GM12878 (cell line): ENCODE results near the gene RAD1. TPM values are rescaled to one million over a fixed set of nuclear protein-coding genes. Genes with fewer than 3 reads are reported as not detected.
A peak's percentile ranks its signal among the peaks of the same experiment; 100 is the strongest.

Experiments
- ATAC-seq: fragments of 200-7000 bp; cut with Tn5 transposase; 3 replicates; pipeline ENCODE4 v1.9.1; 2020; ENCODE audit warnings: mild to moderate bottlenecking, moderate library complexity
- BruUV-seq: library from RNA; stranded (reverse); fragments of 400-500 nt; replicated peaks from 2 replicates; lab custom pipeline; 2021; lab: Mats Ljungman, UMichigan
- CTCF ChIA-PET: fragments of 300-600 bp; sonication (Branson Sonifier 250); formaldehyde crosslinking; extraction: SDS; loops from one replicate; lab custom pipeline; 2021; ENCODE audit warnings: inconsistent platforms; lab: Yijun Ruan, JAX
- POLR2A ChIA-PET: fragments of 350-600 bp; formaldehyde crosslinking; extraction: SDS; loops from one replicate; lab custom pipeline; 2021; ENCODE audit warnings: inconsistent platforms; lab: Charles Lee
- RAD21 ChIA-PET: fragments of 300-600 bp; sonication (Branson Sonifier 250); formaldehyde crosslinking; loops from one replicate; lab custom pipeline; 2023; ENCODE audit warnings: antibody characterized with exemption; ENCODE audit not compliant: unreplicated experiment; lab: Charles Lee
- SMC1A ChIA-PET: fragments of 300-600 bp; sonication (Branson Sonifier 250); formaldehyde crosslinking; loops from one replicate; lab custom pipeline; 2023; ENCODE audit not compliant: unreplicated experiment, uncharacterized antibody; lab: Charles Lee
- DNase-seq: peaks from one replicate; pipeline ENCODE4 v3.0.0-alpha.2; 2011; ENCODE audit warnings: low read depth, low spot score
- FAIRE-seq: peaks from 3 replicates; lab custom pipeline; 2011; peaks lifted over from hg19 to GRCh38; lab: Jason Lieb, UNC
- H2AFZ ChIP-seq: 2 replicates; pipeline ENCODE4 v1.6.0; 2011; ENCODE audit warnings: low read depth, low read length, control low read depth; ENCODE audit not compliant: control insufficient read depth
- H3K27ac ChIP-seq: 2 replicates; pipeline ENCODE4 v1.5.1; 2011; ENCODE audit warnings: control low read depth; ENCODE audit not compliant: control insufficient read depth, insufficient read depth
- H3K27me3 ChIP-seq, 2 experiments: replicated peaks in 1 of 2; 2 replicates each; pipeline versions ENCODE4 v1.6.0 to v1.6.1; 2011; ENCODE audit warnings: low read length in 1 of 2; ENCODE audit not compliant: control insufficient read depth in 2 of 2, insufficient read depth in 2 of 2
- H3K36me3 ChIP-seq, 2 experiments: 2 replicates each; pipeline ENCODE4 v1.5.1; 2011; ENCODE audit warnings: low read length in 1 of 2; ENCODE audit not compliant: control insufficient read depth in 2 of 2, insufficient read depth in 2 of 2
- H3K4me1 ChIP-seq: 2 replicates; pipeline ENCODE4 v1.6.1; 2011; ENCODE audit warnings: mild to moderate bottlenecking, low read length, moderate library complexity, mixed read lengths; ENCODE audit not compliant: control insufficient read depth, insufficient read depth
- H3K4me2 ChIP-seq: 2 replicates; pipeline ENCODE4 v1.6.0; 2011; ENCODE audit warnings: control low read depth; ENCODE audit not compliant: control insufficient read depth, insufficient read depth
- H3K4me3 ChIP-seq: fragments of 200-600 bp; sonication (generic); 2 replicates; pipeline ENCODE4 v1.5.1; 2016
- H3K79me2 ChIP-seq: 2 replicates; pipeline ENCODE4 v1.6.0; 2011; ENCODE audit warnings: low read length; ENCODE audit not compliant: control insufficient read depth, insufficient read depth
- H3K9ac ChIP-seq: 2 replicates; pipeline ENCODE4 v1.8.0; 2011; ENCODE audit warnings: low read length, control low read depth, mixed read lengths; ENCODE audit not compliant: control insufficient read depth, insufficient read depth
- H3K9me3 ChIP-seq: replicated peaks from 3 replicates; pipeline ENCODE4 v1.5.1; 2011; ENCODE audit warnings: mild to moderate bottlenecking, low read length; ENCODE audit not compliant: control insufficient read depth, insufficient read depth
- H4K20me1 ChIP-seq: 2 replicates; pipeline ENCODE4 v1.6.0; 2011; ENCODE audit not compliant: control insufficient read depth, insufficient read depth
- BACH1 ChIP-seq: fragments of 450-650 bp; IDR thresholded peaks from 2 replicates; pipeline ENCODE4 v1.6.1; 2017; ENCODE audit warnings: mild to moderate bottlenecking, borderline replicate concordance
- CEBPB ChIP-seq, 2 experiments: fragments of 150-350 bp in 1 of 2; IDR thresholded peaks; 2 replicates each; pipeline ENCODE4 v1.6.1; 2012 to 2014; ENCODE audit warnings: low read depth in 2 of 2, low read length in 2 of 2, borderline replicate concordance in 1 of 2, inconsistent platforms in 1 of 2
- E2F4 ChIP-seq: IDR thresholded peaks from 2 replicates; pipeline ENCODE4 v1.6.1; 2012; ENCODE audit warnings: low read depth, low read length, improper control_type of control experiment
- EGR1 ChIP-seq, 2 experiments: IDR thresholded peaks; 1 replicate in 1 of 2; 2 replicates in 1 of 2; pipeline ENCODE4 v1.6.1; 2011 to 2012; ENCODE audit warnings: low read depth in 2 of 2, low read length in 2 of 2, borderline replicate concordance in 1 of 2, mild to moderate bottlenecking in 1 of 2, moderate library complexity in 1 of 2
- FOXM1 ChIP-seq: IDR thresholded peaks from 2 replicates; pipeline ENCODE4 v1.6.1; 2012; ENCODE audit warnings: low read depth, mild to moderate bottlenecking, inconsistent platforms, low read length, moderate library complexity
- GATAD2B ChIP-seq: fragments of 450-650 bp; conservative IDR thresholded peaks from 2 replicates; pipeline ENCODE4 v1.6.1; 2017; ENCODE audit warnings: low read depth, mild to moderate bottlenecking, moderate library complexity
- IKZF1 ChIP-seq: fragments of 450-650 bp; conservative IDR thresholded peaks from 2 replicates; pipeline ENCODE4 v1.6.1; 2017; ENCODE audit warnings: antibody characterized with exemption, mild to moderate bottlenecking
- KLF5 ChIP-seq: fragments of 450-650 bp; IDR thresholded peaks from 2 replicates; pipeline ENCODE4 v1.6.1; 2014; ENCODE audit warnings: mild to moderate bottlenecking; ENCODE audit not compliant: partially characterized antibody
- LARP7 ChIP-seq: fragments of 450-650 bp; IDR thresholded peaks from 2 replicates; pipeline ENCODE4 v1.6.1; 2017; ENCODE audit warnings: mild to moderate bottlenecking
- MYB ChIP-seq: fragments of 150-350 bp; IDR thresholded peaks from 2 replicates; pipeline ENCODE4 v1.6.1; 2014; ENCODE audit warnings: mild to moderate bottlenecking, low read depth, low read length, borderline replicate concordance
- NBN ChIP-seq: fragments of 450-650 bp; IDR thresholded peaks from 2 replicates; pipeline ENCODE4 v1.6.1; 2016
- NFYB ChIP-seq: IDR thresholded peaks from 2 replicates; pipeline ENCODE4 v1.6.1; 2011; ENCODE audit warnings: low read depth, mild to moderate bottlenecking, low read length, improper control_type of control experiment, moderate library complexity; ENCODE audit not compliant: insufficient read depth
- NR2C2 ChIP-seq: IDR thresholded peaks from 2 replicates; pipeline ENCODE4 v1.6.1; 2011; ENCODE audit warnings: borderline replicate concordance, low read depth; ENCODE audit not compliant: control insufficient read depth, insufficient read length
- RB1 ChIP-seq: fragments of 450-650 bp; formaldehyde crosslinking; IDR thresholded peaks from 2 replicates; pipeline ENCODE4 v1.6.1; 2017; ENCODE audit warnings: mild to moderate bottlenecking, borderline replicate concordance
- RBBP5 ChIP-seq: fragments of 200-600 bp; sonication (generic); conservative IDR thresholded peaks from 2 replicates; pipeline ENCODE4 v1.6.1; 2016
- RUNX3 ChIP-seq: IDR thresholded peaks from 2 replicates; pipeline ENCODE4 v1.6.1; 2012; ENCODE audit warnings: low read length, inconsistent platforms
- SMARCA5 ChIP-seq: fragments of 450-650 bp; IDR thresholded peaks from 2 replicates; pipeline ENCODE4 v1.6.1; 2017; ENCODE audit warnings: mild to moderate bottlenecking
- TAF1 ChIP-seq: IDR thresholded peaks from 2 replicates; pipeline ENCODE4 v1.6.1; 2011; ENCODE audit warnings: mild to moderate bottlenecking, low read depth, low read length, borderline replicate concordance
- TCF7 ChIP-seq: IDR thresholded peaks from 2 replicates; pipeline ENCODE4 v1.6.1; 2014; ENCODE audit warnings: antibody characterized with exemption, borderline replicate concordance
- WGBS: methylation state at CpG from one replicate; pipeline ENCODE4 v1.1.6; 2016; ENCODE audit warnings: low lambda C conversion rate; ENCODE audit not compliant: insufficient replicate concordance, insufficient coverage; ENCODE audit errors: missing lambda C conversion rate; 5-methylcytosine and 5-hydroxymethylcytosine counted together
- in situ Hi-C: fragments of 300-500 bp; cut with MboI; formaldehyde crosslinking; loops from 9 replicates; pipeline ENCODE4 v1.14.3; 2018; ENCODE audit warnings: mixed read lengths
- intact Hi-C: fragments of 100-400 bp; cut with micrococcal nuclease; formaldehyde crosslinking; loops from one replicate; pipeline ENCODE4 v1.14.2; 2022; ENCODE audit not compliant: unreplicated experiment
- polyA plus RNA-seq, 11 experiments: library from polyadenylated mRNA; depleted of rRNA in 4 of 11; unstranded in 6 of 11; stranded (reverse) in 5 of 11; fragments of >200 nt; fragmentation: Nextera tagmentation in 4 of 11; fragmentation: Illumina TruSeq in 1 of 11; extraction: Ambion mirVana in 4 of 11; extraction: Trizol in 1 of 11; gene quantifications; 1 replicate in 1 of 11; 2 replicates in 10 of 11; pipeline versions ENCODE4 v1.2.1 to v1.2.3, GENCODE V29; 2011 to 2016; ENCODE audit warnings: inconsistent platforms in 2 of 11, missing spikeins in 2 of 11, low read depth in 1 of 11
- total RNA-seq, 4 experiments: library from RNA; depleted of rRNA in 3 of 4; stranded (reverse); fragments of >200 nt in 3 of 4; fragmentation: Illumina TruSeq in 1 of 4; extraction: Trizol in 1 of 4; gene quantifications; 2 replicates each; pipeline versions ENCODE4 v1.2.1 to v1.2.3, GENCODE V29; 2013 to 2021
- TF ChIP-seq, protein P1 (sequence below): IDR thresholded peaks from 2 replicates; pipeline ENCODE4 v1.6.1; 2011; ENCODE audit warnings: borderline replicate concordance, low read depth, mild to moderate bottlenecking, moderate library complexity, low read length; ENCODE audit not compliant: insufficient read depth, poor library complexity, severe bottlenecking
- TF ChIP-seq, protein P2 (sequence below): fragments of 450-650 bp; IDR thresholded peaks from 2 replicates; pipeline ENCODE4 v1.6.1; 2016; ENCODE audit warnings: mild to moderate bottlenecking

Gene RAD1
- total and polyA plus RNA-seq, 10 of the 15 experiments (the other 5 are each of a cell fraction or from before 2014, with no cell fraction given), result 21.1 to 58.4 (median 37.2) TPM

GRCh38 chr5:34929134-34929719 lies 13.9 kb upstream of the RAD1 start, which contains the start of gene DNAJC21:
TSS of gene DNAJC21 (plus strand) at chr5:34929559. CDS start at chr5:34929820, 261 bp downstream.
- RAD21 ChIA-PET, result interaction anchor here (0.9 to 2.9 kb wide), 4 partner anchors 11 to 74 kb away, joined by 3 to 50 read pairs (median 9); partner anchors contain the start of genes BRIX1 and RAD1
- Histone ChIP-seq H3K27ac (peak within 1 kb of the TSS; percentile 86), H3K9me3 (no peaks in the 10 kb centered on the region), H3K4me3 (peak within 1 kb of the TSS; percentile 83), H3K4me2 (peak within 1 kb of the TSS; percentile 81), H3K4me1 (no peaks in the 10 kb centered on the region), H3K27me3 (no peaks in the 10 kb centered on the region), H3K79me2 (peaks cover 33% of the 10 kb centered on the region), H4K20me1 (no peaks in the 10 kb centered on the region), H3K9ac (peak within 1 kb of the TSS; percentile 90), H3K36me3 (peaks cover 0 to 6% of the 10 kb centered on the region in 2 experiments; a peak in 3 of 4 replicates), H2AFZ (peak within 1 kb of the TSS; percentile 78)
- BruUV-seq, result no TSS peak
- in situ Hi-C loops (no loop called here), intact Hi-C loops (loop anchor here (1.0 to 10.0 kb wide), 3 partner anchors 11 to 1226 kb away; partner anchors contain the start of genes BRIX1, LMBRD2, RAD1 and SKP2)
- ATAC-seq (peak; percentile 92), DNase-seq (peak; percentile 88), FAIRE-seq (peak; percentile 75)
- SMC1A ChIA-PET, result interaction anchor here (1.0 to 2.4 kb wide), 3 partner anchors 12 to 15 kb away, joined by 4 to 14 read pairs (median 4); partner anchors contain the start of genes BRIX1 and RAD1
- 3% methylated on average over 23 of the region's 63 CpGs for WGBS
- POLR2A ChIA-PET, result interaction anchor here (1.1 to 3.3 kb wide), 4 partner anchors 11 to 49 kb away, joined by 4 to 79 read pairs (median 6); partner anchors contain the start of genes BRIX1 and RAD1
- CTCF ChIA-PET, result interaction anchor here (0.6 to 2.0 kb wide), 9 partner anchors 12 to 1347 kb away, joined by 3 to 13 read pairs (median 3); partner anchors contain the start of genes BRIX1 and RAD1
- TF ChIP-seq FOXM1, result no peak
- peak; percentile 8; the same call in 1 of the 2 replicates for TF ChIP-seq BACH1
- TF ChIP-seq SMARCA5, result no peak
- TF ChIP-seq NFYB, result no peak
- 0 out of 2 replicates have a peak, but pooled peaks have one; percentile 2 for TF ChIP-seq RUNX3
- TF ChIP-seq, protein P1, sequence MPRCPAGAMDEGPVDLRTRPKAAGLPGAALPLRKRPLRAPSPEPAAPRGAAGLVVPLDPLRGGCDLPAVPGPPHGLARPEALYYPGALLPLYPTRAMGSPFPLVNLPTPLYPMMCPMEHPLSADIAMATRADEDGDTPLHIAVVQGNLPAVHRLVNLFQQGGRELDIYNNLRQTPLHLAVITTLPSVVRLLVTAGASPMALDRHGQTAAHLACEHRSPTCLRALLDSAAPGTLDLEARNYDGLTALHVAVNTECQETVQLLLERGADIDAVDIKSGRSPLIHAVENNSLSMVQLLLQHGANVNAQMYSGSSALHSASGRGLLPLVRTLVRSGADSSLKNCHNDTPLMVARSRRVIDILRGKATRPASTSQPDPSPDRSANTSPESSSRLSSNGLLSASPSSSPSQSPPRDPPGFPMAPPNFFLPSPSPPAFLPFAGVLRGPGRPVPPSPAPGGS, result peak; percentile 35
- no peak for TF ChIP-seq GATAD2B
- TF ChIP-seq TCF7, result no peak
- TF ChIP-seq LARP7, result no peak
- peak in 1 of 2 experiments; percentile 60; a peak in 2 of 3 replicates for TF ChIP-seq EGR1 (IDR thresholded peaks at IDR 0.05; ENCODE audit: borderline replicate concordance in 1 of 2, low read depth in 2 of 2, low read length in 2 of 2)
- TF ChIP-seq MYB, result no peak
- 0 out of 2 replicates have a peak, but pooled peaks have one; percentile 57 for TF ChIP-seq RB1
- no peak for TF ChIP-seq NR2C2
- no peak for TF ChIP-seq E2F4
- TF ChIP-seq TAF1, result no peak
- TF ChIP-seq, protein P2, sequence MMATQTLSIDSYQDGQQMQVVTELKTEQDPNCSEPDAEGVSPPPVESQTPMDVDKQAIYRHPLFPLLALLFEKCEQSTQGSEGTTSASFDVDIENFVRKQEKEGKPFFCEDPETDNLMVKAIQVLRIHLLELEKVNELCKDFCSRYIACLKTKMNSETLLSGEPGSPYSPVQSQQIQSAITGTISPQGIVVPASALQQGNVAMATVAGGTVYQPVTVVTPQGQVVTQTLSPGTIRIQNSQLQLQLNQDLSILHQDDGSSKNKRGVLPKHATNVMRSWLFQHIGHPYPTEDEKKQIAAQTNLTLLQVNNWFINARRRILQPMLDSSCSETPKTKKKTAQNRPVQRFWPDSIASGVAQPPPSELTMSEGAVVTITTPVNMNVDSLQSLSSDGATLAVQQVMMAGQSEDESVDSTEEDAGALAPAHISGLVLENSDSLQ, result peak; percentile 96
- 0 out of 2 replicates have a peak, but pooled peaks have one; percentile 28 for TF ChIP-seq NBN
- no peak for TF ChIP-seq IKZF1
- TF ChIP-seq CEBPB (IDR thresholded peaks at IDR 0.05; ENCODE audit: borderline replicate concordance in 1 of 2, low read depth in 2 of 2, low read length in 2 of 2), result no peak
- TF ChIP-seq KLF5, result no peak
- no peak for TF ChIP-seq RBBP5
